ENCODE results near the gene NEU1. TPM values are rescaled to one million over a fixed set of nuclear protein-coding genes. Genes with fewer than 3 reads are reported as not detected.

NEU1 gene
- total RNA-seq, 1 experiment from 2014 or later: 15.1 TPM

GRCh38 chr6:31844507-31844906, 18.1 kb downstream of the NEU1 start:
- no peak overlapping the region for H3K27ac ChIP-seq (ENCODE audit: low read depth, low read length)
- no peak overlapping the region for H3K4me2 ChIP-seq (ENCODE audit: low read length)
- peaks cover 0 to 14% of the 10 kb centered on the region in 2 experiments; a peak in 2 of 4 replicates for H3K4me1 ChIP-seq (ENCODE audit: control insufficient read depth in 1 of 2, insufficient read depth in 2 of 2, low read length in 2 of 2)
- H3K36me3 ChIP-seq (ENCODE audit: control insufficient read depth in 1 of 2, insufficient read depth in 2 of 2, low read length in 2 of 2): peaks cover 3 to 9% of the 10 kb centered on the region in 2 experiments; a peak in 3 of 4 replicates
- POLR2A ChIA-PET: interaction anchor here (1.5 to 3.1 kb wide), 3 partner anchors 8 to 18 kb away, joined by 5 to 13 read pairs (median 10); partner anchors contain the start of genes HSPA1B and NEU1
- TF ChIP-seq TCF7L2 (IDR thresholded peaks at IDR 0.05; ENCODE audit: borderline replicate concordance, extremely low read depth, insufficient read depth, insufficient read length) (no peak), POLR2AphosphoS5 (IDR thresholded peaks at IDR 0.05; ENCODE audit: low read depth, low read length) (peak; percentile 18; the same call in 1 of the 2 replicates)
- peaks cover 7% of the 10 kb centered on the region; the same call in 1 of the 2 replicates for H4K20me1 ChIP-seq (ENCODE audit: insufficient read depth)
- H3K9me2 ChIP-seq (ENCODE audit: insufficient read depth): no peaks in the 10 kb centered on the region
- DNase-seq (ENCODE audit: low read depth, low spot score): no peak
- H3K27me3 ChIP-seq (ENCODE audit: insufficient read depth, low read length): no peaks in the 10 kb centered on the region
- peaks cover 2% of the 10 kb centered on the region; the same call in 1 of the 2 replicates for H3K79me2 ChIP-seq (ENCODE audit: insufficient read depth, low read length)
- CTCF ChIA-PET: no interaction called here
- intact Hi-C loops (cut with micrococcal nuclease): no loop called here
- no peak for ATAC-seq
- RAD21 ChIA-PET (ENCODE audit: low non-redundant PET in 1 of 2, low total read pairs in 2 of 2, uncharacterized antibody in 2 of 2, unreplicated experiment in 2 of 2): no interaction called here
- BruUV-seq (replicated peaks): no TSS peak
- H3K9me3 ChIP-seq (ENCODE audit: control insufficient read depth in 1 of 2, insufficient read depth in 1 of 2, low read depth in 1 of 2, low read length in 2 of 2): no peaks in the 10 kb centered on the region
- H2AFZ ChIP-seq (ENCODE audit: low read depth, low read length, poor library complexity, severe bottlenecking): no peak overlapping the region
- no peak overlapping the region for H3K9ac ChIP-seq (ENCODE audit: low read length)
- no peak overlapping the region for H3K4me3 ChIP-seq (replicated peaks in 1 of 2; ENCODE audit: low read depth in 1 of 2, low read length in 2 of 2)

GRCh38 chr6:31842053-31842452, 20.6 kb downstream of the NEU1 start:
- Histone ChIP-seq H4K20me1 (ENCODE audit: insufficient read depth) (peaks cover 25% of the 10 kb centered on the region), H3K4me3 (replicated peaks in 1 of 2; ENCODE audit: low read depth in 1 of 2, low read length in 2 of 2) (no peak overlapping the region), H3K4me2 (ENCODE audit: low read length) (no peak overlapping the region), H3K36me3 (ENCODE audit: control insufficient read depth in 1 of 2, insufficient read depth in 2 of 2, low read length in 2 of 2) (peaks cover 21 to 33% of the 10 kb centered on the region in 2 experiments; a peak in 3 of 4 replicates), H3K4me1 (ENCODE audit: control insufficient read depth in 1 of 2, insufficient read depth in 2 of 2, low read length in 2 of 2) (peaks cover 5 to 24% of the 10 kb centered on the region in 2 experiments; a peak in 3 of 4 replicates), H3K9me3 (ENCODE audit: control insufficient read depth in 1 of 2, insufficient read depth in 1 of 2, low read depth in 1 of 2, low read length in 2 of 2) (no peaks in the 10 kb centered on the region), H3K9ac (ENCODE audit: low read length) (no peak overlapping the region), H3K9me2 (ENCODE audit: insufficient read depth) (no peaks in the 10 kb centered on the region), H3K79me2 (ENCODE audit: insufficient read depth, low read length) (peaks cover 26% of the 10 kb centered on the region), H3K27me3 (ENCODE audit: insufficient read depth, low read length) (no peaks in the 10 kb centered on the region), H3K27ac (ENCODE audit: low read depth, low read length) (peak overlapping the region; percentile 25; the same call in 1 of the 2 replicates), H2AFZ (ENCODE audit: low read depth, low read length, poor library complexity, severe bottlenecking) (no peak overlapping the region)
- intact Hi-C loops (cut with micrococcal nuclease): no loop called here
- ChIA-PET POLR2A (interaction anchor here (0.8 to 2.9 kb wide), 2 partner anchors 14 to 103 kb away, joined by 3 to 11 read pairs; partner anchors contain the start of genes HSPA1B and MSH5), CTCF (no interaction called here), RAD21 (ENCODE audit: low non-redundant PET in 1 of 2, low total read pairs in 2 of 2, uncharacterized antibody in 2 of 2, unreplicated experiment in 2 of 2) (no interaction called here)
- no peak for DNase-seq (ENCODE audit: low read depth, low spot score)
- peak; percentile 4 for ATAC-seq
- BruUV-seq (replicated peaks): no TSS peak
- TF ChIP-seq SRF (IDR thresholded peaks at IDR 0.05; ENCODE audit: low read depth) (no peak), RAD21 (IDR thresholded peaks at IDR 0.05; ENCODE audit: low read depth) (no peak), EGR1 (IDR thresholded peaks at IDR 0.05; ENCODE audit: low read depth) (no peak), SP1 (IDR thresholded peaks at IDR 0.05; ENCODE audit: low read depth) (no peak), CTCF (IDR thresholded peaks at IDR 0.05 in 2 of 3, conservative IDR thresholded peaks at IDR 0.05 in 1 of 3; ENCODE audit: borderline replicate concordance in 1 of 3, insufficient read depth in 1 of 3, low read depth in 2 of 3, low read length in 2 of 3) (no peak), TCF7L2 (IDR thresholded peaks at IDR 0.05; ENCODE audit: borderline replicate concordance, extremely low read depth, insufficient read depth, insufficient read length) (no peak), FOSL1 (IDR thresholded peaks at IDR 0.05; ENCODE audit: low read depth) (no peak), MAX (IDR thresholded peaks at IDR 0.05) (no peak), CBX3 (IDR thresholded peaks at IDR 0.05; ENCODE audit: low read depth) (no peak), ZFX (IDR thresholded peaks at IDR 0.05) (no peak), EZH2phosphoT487 (IDR thresholded peaks at IDR 0.05; ENCODE audit: borderline replicate concordance) (no peak), EZH2 (IDR thresholded peaks at IDR 0.05) (no peak), POLR2A (IDR thresholded peaks at IDR 0.05; ENCODE audit: borderline replicate concordance, extremely low read depth, insufficient read depth, insufficient read length) (no peak)
- TF ChIP-seq, protein P1, sequence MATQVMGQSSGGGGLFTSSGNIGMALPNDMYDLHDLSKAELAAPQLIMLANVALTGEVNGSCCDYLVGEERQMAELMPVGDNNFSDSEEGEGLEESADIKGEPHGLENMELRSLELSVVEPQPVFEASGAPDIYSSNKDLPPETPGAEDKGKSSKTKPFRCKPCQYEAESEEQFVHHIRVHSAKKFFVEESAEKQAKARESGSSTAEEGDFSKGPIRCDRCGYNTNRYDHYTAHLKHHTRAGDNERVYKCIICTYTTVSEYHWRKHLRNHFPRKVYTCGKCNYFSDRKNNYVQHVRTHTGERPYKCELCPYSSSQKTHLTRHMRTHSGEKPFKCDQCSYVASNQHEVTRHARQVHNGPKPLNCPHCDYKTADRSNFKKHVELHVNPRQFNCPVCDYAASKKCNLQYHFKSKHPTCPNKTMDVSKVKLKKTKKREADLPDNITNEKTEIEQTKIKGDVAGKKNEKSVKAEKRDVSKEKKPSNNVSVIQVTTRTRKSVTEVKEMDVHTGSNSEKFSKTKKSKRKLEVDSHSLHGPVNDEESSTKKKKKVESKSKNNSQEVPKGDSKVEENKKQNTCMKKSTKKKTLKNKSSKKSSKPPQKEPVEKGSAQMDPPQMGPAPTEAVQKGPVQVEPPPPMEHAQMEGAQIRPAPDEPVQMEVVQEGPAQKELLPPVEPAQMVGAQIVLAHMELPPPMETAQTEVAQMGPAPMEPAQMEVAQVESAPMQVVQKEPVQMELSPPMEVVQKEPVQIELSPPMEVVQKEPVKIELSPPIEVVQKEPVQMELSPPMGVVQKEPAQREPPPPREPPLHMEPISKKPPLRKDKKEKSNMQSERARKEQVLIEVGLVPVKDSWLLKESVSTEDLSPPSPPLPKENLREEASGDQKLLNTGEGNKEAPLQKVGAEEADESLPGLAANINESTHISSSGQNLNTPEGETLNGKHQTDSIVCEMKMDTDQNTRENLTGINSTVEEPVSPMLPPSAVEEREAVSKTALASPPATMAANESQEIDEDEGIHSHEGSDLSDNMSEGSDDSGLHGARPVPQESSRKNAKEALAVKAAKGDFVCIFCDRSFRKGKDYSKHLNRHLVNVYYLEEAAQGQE (IDR thresholded peaks at IDR 0.05; ENCODE audit: low read depth): no peak

All from HCT116 (cell line).